Stomach (tissue), 9 donors: ENCODE results near the gene ENTPD6. TPM values are rescaled to one million over a fixed set of nuclear protein-coding genes. Genes with fewer than 3 reads are reported as not detected.

Experiments used
- DNase-seq, 2 donors: peaks; one replicate each; pipeline versions ENCODE4 v3.0.0 to v3.0.0-alpha.2; 2013 to 2019
- H3K27ac ChIP-seq, 5 donors: fragments of 200-600 bp in 4 of 5; sonication (generic) in 4 of 5; one replicate each; pipeline ENCODE4 v1.5.1; 2013 to 2019; ENCODE audit warnings: mild to moderate bottlenecking in 1 of 5, moderate library complexity in 1 of 5
- H3K27me3 ChIP-seq, 3 donors: fragments of 200-600 bp; sonication (generic); one replicate each; pipeline ENCODE4 v1.5.1; 2017 to 2019; ENCODE audit warnings: mixed run types in 1 of 3
- H3K36me3 ChIP-seq, 4 donors: fragments of 200-600 bp; sonication (generic); 1 replicate in 3 of 4; 2 replicates in 1 of 4; pipeline ENCODE4 v1.5.1; 2016 to 2019
- H3K4me1 ChIP-seq, 4 donors: fragments of 200-600 bp; sonication (generic); one replicate each; pipeline ENCODE4 v1.5.1; 2016 to 2019
- H3K4me3 ChIP-seq, 4 donors: fragments of 200-600 bp; sonication (generic) in 3 of 4; one replicate each; pipeline ENCODE4 v1.5.1; 2016 to 2019; ENCODE audit warnings: mild to moderate bottlenecking in 1 of 4
- H3K9me3 ChIP-seq, 4 donors: fragments of 200-600 bp; sonication (generic); one replicate each; pipeline ENCODE4 v1.5.1; 2016 to 2019
- CTCF ChIP-seq, 7 experiments: fragments of 450-650 bp in 4 of 7; fragments of 200-600 bp in 3 of 7; sonication (generic) in 3 of 7; IDR thresholded peaks; one replicate each; pipeline ENCODE4 v1.5.1; 2016 to 2019; ENCODE audit warnings: antibody characterized with exemption in 7 of 7, control low read depth in 2 of 7, mild to moderate bottlenecking in 1 of 7
- EP300 ChIP-seq: sonication (generic); formaldehyde crosslinking; IDR thresholded peaks from one replicate; pipeline ENCODE4 v1.6.1; 2017; ENCODE audit warnings: antibody characterized with exemption
- POLR2A ChIP-seq, 4 donors: fragments of 450-650 bp; IDR thresholded peaks; one replicate each; pipeline ENCODE4 v1.6.1; 2016; ENCODE audit warnings: antibody characterized with exemption in 4 of 4, control low read depth in 2 of 4, mild to moderate bottlenecking in 1 of 4, moderate library complexity in 1 of 4
- POLR2AphosphoS5 ChIP-seq, 3 donors: sonication (generic); formaldehyde crosslinking; IDR thresholded peaks; one replicate each; pipeline ENCODE4 v1.6.1; 2016; ENCODE audit warnings: antibody characterized with exemption in 3 of 3
- WGBS, 5 donors: extraction: QIAGEN DNeasy Blood & Tissue Kit in 3 of 5; methylation state at CpG; one replicate each; pipeline versions ENCODE4 v1.1.5 to v1.1.7; 2013 to 2018; 5-methylcytosine and 5-hydroxymethylcytosine counted together
- intact Hi-C: fragments of 100-400 bp; cut with DNase I; formaldehyde crosslinking; loops from one replicate; pipeline ENCODE4 v1.15.1; 2023; ENCODE audit warnings: low total_unique reads
- polyA plus RNA-seq, 3 donors: library from polyadenylated mRNA; stranded (reverse); fragments of 200-250 nt; gene quantifications; one replicate each; pipeline ENCODE4 v1.2.3, GENCODE V29; 2013
- total RNA-seq, 5 donors: library from RNA; depleted of rRNA; stranded (reverse); fragments of >200 nt; gene quantifications; one replicate each; pipeline versions ENCODE4 v1.1.0 to v1.2.3, GENCODE V29; 2014 to 2016
- donor health status: healthy with polysubstance abuse.
- donor health status: Bipolar disorder and iron deficiency.
- donor health status: healthy.

ENTPD6 gene
- total and polyA plus RNA-seq, 8 donors, result 38.5 to 110 (median 66.5) TPM

DNA sequence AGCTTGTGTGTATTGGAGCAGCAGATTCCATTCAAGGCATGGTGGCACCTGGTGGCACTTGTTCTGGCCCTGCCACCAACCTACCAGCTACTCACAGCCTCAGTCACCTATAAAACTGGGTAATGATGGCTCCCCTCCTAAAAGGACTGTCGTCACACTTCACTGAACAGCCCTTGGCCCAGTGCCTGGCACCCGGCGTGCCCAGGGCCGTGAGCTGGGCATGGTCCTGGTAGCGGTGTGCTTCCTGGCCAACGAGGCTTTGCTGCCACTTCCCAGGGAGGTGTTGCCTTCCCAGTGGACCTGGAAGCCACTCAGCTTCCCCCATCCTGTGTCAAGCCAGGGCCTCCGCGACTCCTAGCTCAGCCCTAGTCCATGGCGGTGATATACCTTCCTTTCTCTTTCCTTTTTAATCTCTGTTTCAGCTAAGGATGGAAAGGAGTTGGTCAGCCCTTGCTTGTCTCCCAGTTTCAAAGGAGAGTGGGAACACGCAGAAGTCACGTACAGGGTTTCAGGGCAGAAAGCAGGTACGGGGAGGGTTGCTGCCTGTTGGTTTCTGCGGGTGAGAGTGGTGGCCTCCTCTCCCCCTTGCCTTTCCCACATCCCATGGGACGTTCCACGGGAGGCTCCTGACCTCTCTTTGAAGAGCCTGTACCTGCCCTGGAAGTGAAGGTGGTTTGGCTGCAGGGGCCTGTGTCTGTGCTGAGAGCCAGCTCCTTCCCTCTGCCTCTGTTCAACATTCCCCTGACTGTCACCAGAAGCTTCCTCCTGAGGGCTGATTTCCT is 25.5 kb downstream of the ENTPD6 start:
- Histone ChIP-seq H3K4me1 (peaks cover under 1 to 16% (median 11%) of the 10 kb centered on the region in 4 donors), H3K4me3 (no peak overlapping the region), H3K9me3 (no peaks in the 10 kb centered on the region), H3K27me3 (no peaks in the 10 kb centered on the region), H3K36me3 (peaks cover 26 to 91% (median 77%) of the 10 kb centered on the region in 4 donors), H3K27ac (no peak overlapping the region)
- TF ChIP-seq POLR2AphosphoS5 (IDR thresholded peaks at IDR 0.05) (no peak), CTCF (IDR thresholded peaks at IDR 0.05) (no peak), EP300 (no peak), POLR2A (IDR thresholded peaks at IDR 0.05) (no peak)
- DNase-seq, result peak in 1 of 2 donors; percentile 45
- intact Hi-C loops, result no loop called here
- 62 to 86% (median 66%) methylated on average over 9 to 15 of the region's 15 CpGs for WGBS, 5 donors

GRCh38 chr20:25221592-25222460 is 26.3 kb downstream of the ENTPD6 start:
- H3K27ac ChIP-seq, result peak overlapping the region in 2 of 5 donors; percentile 47 to 70
- intact Hi-C loops, result no loop called here
- TF ChIP-seq EP300 (no peak), CTCF (IDR thresholded peaks at IDR 0.05) (no peak), POLR2AphosphoS5 (IDR thresholded peaks at IDR 0.05) (no peak), POLR2A (IDR thresholded peaks at IDR 0.05) (no peak)
- DNase-seq, result no peak
- peaks cover 9 to 24% (median 19%) of the 10 kb centered on the region in 4 donors for H3K4me1 ChIP-seq
- no peaks in the 10 kb centered on the region for H3K9me3 ChIP-seq
- H3K4me3 ChIP-seq, result no peak overlapping the region
- whole genome bisulfite sequencing, 5 donors, result 84 to 90% (median 88%) methylated on average over 29 of the region's 29 CpGs
- H3K27me3 ChIP-seq, result no peaks in the 10 kb centered on the region
- H3K36me3 ChIP-seq, result peaks cover 19 to 87% (median 70%) of the 10 kb centered on the region in 4 donors

GRCh38 chr20:25222461-25223178 is 27.1 kb downstream of the ENTPD6 start:
- WGBS, 5 donors, result 62 to 77% (median 73%) methylated on average over 15 to 21 of the region's 21 CpGs
- Histone ChIP-seq H3K4me3 (no peak overlapping the region), H3K27ac (peak overlapping the region in 4 of 5 donors; percentile 5 to 70 (median 44)), H3K36me3 (peaks cover 14 to 79% (median 62%) of the 10 kb centered on the region in 4 donors), H3K4me1 (peaks cover 17 to 32% (median 27%) of the 10 kb centered on the region in 4 donors), H3K9me3 (no peaks in the 10 kb centered on the region), H3K27me3 (no peaks in the 10 kb centered on the region)
- intact Hi-C loops, result no loop called here
- no peak for DNase-seq
- TF ChIP-seq EP300 (no peak), CTCF (IDR thresholded peaks at IDR 0.05) (no peak)

GRCh38 chr20:25223179-25223661 is 27.7 kb downstream of the ENTPD6 start:
- DNase-seq, result peak; percentile 69 to 84
- intact Hi-C loops, result no loop called here

More at GRCh38 chr20:25223179-25223661, 27.7 kb downstream of the ENTPD6 start:
- peaks cover 10 to 73% (median 56%) of the 10 kb centered on the region in 4 donors for H3K36me3 ChIP-seq
- H3K4me1 ChIP-seq, result peaks cover 17 to 34% (median 31%) of the 10 kb centered on the region in 4 donors
- TF ChIP-seq POLR2AphosphoS5 (IDR thresholded peaks at IDR 0.05) (peak in 2 of 3 donors; percentile 40 to 61), CTCF (IDR thresholded peaks at IDR 0.05) (peak in 2 of 7 experiments; percentile 28 to 32), POLR2A (IDR thresholded peaks at IDR 0.05) (no peak)
- H3K27ac ChIP-seq, result peak overlapping the region in 4 of 5 donors; percentile 41 to 70 (median 46)
- no peak overlapping the region for H3K4me3 ChIP-seq
- no peaks in the 10 kb centered on the region for H3K9me3 ChIP-seq
- WGBS, 5 donors, result 55 to 67% (median 64%) methylated on average over 8 of the region's 8 CpGs
- no peaks in the 10 kb centered on the region for H3K27me3 ChIP-seq
